GM12801 (cell line): Measurements from ENCODE around the gene DRGX.

Experiments
- CTCF ChIP-seq: IDR thresholded peaks from one replicate; pipeline ENCODE4 v1.5.1; 2011; ENCODE audit warnings: control low read depth; ENCODE audit not compliant: insufficient read length; ENCODE audit errors: extremely low read depth

DRGX gene

GRCh38 chr10:49347827-49348226 lies 48.1 kb downstream of the DRGX start:
- no peak for TF ChIP-seq CTCF

GRCh38 chr10:49347342-49347741 lies 48.5 kb downstream of the DRGX start:
- TF ChIP-seq CTCF, result no peak

- TF ChIP-seq CTCF, result no peak
Observed at GRCh38 chr10:49344840-49345239, 51.0 kb downstream of the DRGX start.

GRCh38 chr10:49338604-49339003 lies 57.3 kb downstream of the DRGX start:
- TF ChIP-seq CTCF, result no peak

GRCh38 chr10:49335364-49335972 lies 60.4 kb downstream of the DRGX start:
- no peak for TF ChIP-seq CTCF

GRCh38 chr10:49334964-49335363 lies 60.9 kb downstream of the DRGX start:
- no peak for TF ChIP-seq CTCF

GRCh38 chr10:49333192-49333591 lies 62.7 kb downstream of the DRGX start:
- no peak for TF ChIP-seq CTCF
